ENCODE measurements around the gene C10orf88.
"Not testable (repeated sequence)": the region's sequence is repeated elsewhere in the genome, so short reads cannot be mapped to it uniquely, and the experiment has no call there.

C10orf88 gene

GRCh38 chr10:122931088-122931906, 22.7 kb downstream of the C10orf88 start:
- no peak for TF ChIP-seq CTCF (IDR thresholded peaks at IDR 0.05; ENCODE audit: low read depth, low read length)

GRCh38 chr10:122930140-122930539, 23.9 kb downstream of the C10orf88 start:
- no peak overlapping the region for H3K4me3 ChIP-seq (ENCODE audit: low read depth, low read length)
- TF ChIP-seq CTCF (IDR thresholded peaks at IDR 0.05; ENCODE audit: low read depth, low read length): no peak

More at GRCh38 chr10:122931088-122931906, 22.7 kb downstream of the C10orf88 start:
- H3K4me3 ChIP-seq (ENCODE audit: low read depth, low read length): no peak overlapping the region

- no peak for TF ChIP-seq CTCF (IDR thresholded peaks at IDR 0.05; ENCODE audit: low read depth, low read length)
- no peak overlapping the region for H3K4me3 ChIP-seq (ENCODE audit: low read depth, low read length)
Measured at GRCh38 chr10:122915700-122916099, 38.3 kb downstream of the C10orf88 start.

- no peak overlapping the region for H3K4me3 ChIP-seq (ENCODE audit: low read depth, low read length)
- no peak for TF ChIP-seq CTCF (IDR thresholded peaks at IDR 0.05; ENCODE audit: low read depth, low read length)
Measured at GRCh38 chr10:122911889-122912484, 42.0 kb downstream of the C10orf88 start.

- H3K4me3 ChIP-seq (ENCODE audit: low read depth, low read length): no peak within 1 kb of the TSS
- no peak for TF ChIP-seq CTCF (IDR thresholded peaks at IDR 0.05; ENCODE audit: low read depth, low read length)
Measured at GRCh38 chr10:122910310-122910709, 43.7 kb downstream of the C10orf88 start, which contains the start of gene FAM24A. FAM24A (plus strand) TSS chr10:122910610; CDS start chr10:122911635, 1,025 bp downstream.

GRCh38 chr10:122903861-122904260, 50.2 kb downstream of the C10orf88 start:
- H3K4me3 ChIP-seq (ENCODE audit: low read depth, low read length): not testable (repeated sequence)

GRCh38 chr10:122894261-122894944, 59.6 kb downstream of the C10orf88 start:
- H3K4me3 ChIP-seq (ENCODE audit: low read depth, low read length): no peak overlapping the region
- no peak for TF ChIP-seq CTCF (IDR thresholded peaks at IDR 0.05; ENCODE audit: low read depth, low read length)
